Panc1 (cell line): ENCODE measurements around the gene METTL21C.

Source experiments
- CTCF ChIP-seq: fragments of 450-650 bp; IDR thresholded peaks from 2 replicates; pipeline ENCODE4 v1.5.1; 2017; ENCODE audit warnings: mild to moderate bottlenecking
- POLR2AphosphoS5 ChIP-seq: IDR thresholded peaks from 2 replicates; pipeline ENCODE4 v1.6.1; 2012; ENCODE audit warnings: mild to moderate bottlenecking, low read depth, low read length, moderate library complexity
- REST ChIP-seq, 2 experiments: IDR thresholded peaks; 2 replicates each; pipeline ENCODE4 v1.6.1; 2011 to 2012; ENCODE audit warnings: low read depth in 2 of 2, control low read depth in 1 of 2, low read length in 1 of 2, mild to moderate bottlenecking in 1 of 2, moderate library complexity in 1 of 2; ENCODE audit not compliant: insufficient read depth in 1 of 2
- TCF7L2 ChIP-seq: IDR thresholded peaks from 2 replicates; pipeline ENCODE4 v1.6.1; 2011; ENCODE audit warnings: mild to moderate bottlenecking, low read depth, low read length, inconsistent platforms

- no peak for TF ChIP-seq CTCF
- TF ChIP-seq REST (IDR thresholded peaks at IDR 0.05; ENCODE audit: insufficient read depth in 1 of 2, low read depth in 2 of 2, low read length in 1 of 2) = no peak
- TF ChIP-seq POLR2AphosphoS5 = no peak
- TF ChIP-seq TCF7L2 = no peak
Measured at GRCh38 chr13:102648046-102648445, 46.8 kb downstream of the METTL21C start.
